Tracheal epithelial cell (primary cell): ENCODE results near the gene SMIM13. TPM values are rescaled to one million over a fixed set of nuclear protein-coding genes. Genes with fewer than 3 reads are reported as not detected.

Experiments
- total RNA-seq: library from RNA; depleted of rRNA; stranded (reverse); fragments of >200 nt; gene quantifications from 2 replicates; pipeline ENCODE4 v1.2.1, GENCODE V29; 2014

The SMIM13 gene
- total RNA-seq = 14.5 and 15.1 TPM in 2 replicates

DNA sequence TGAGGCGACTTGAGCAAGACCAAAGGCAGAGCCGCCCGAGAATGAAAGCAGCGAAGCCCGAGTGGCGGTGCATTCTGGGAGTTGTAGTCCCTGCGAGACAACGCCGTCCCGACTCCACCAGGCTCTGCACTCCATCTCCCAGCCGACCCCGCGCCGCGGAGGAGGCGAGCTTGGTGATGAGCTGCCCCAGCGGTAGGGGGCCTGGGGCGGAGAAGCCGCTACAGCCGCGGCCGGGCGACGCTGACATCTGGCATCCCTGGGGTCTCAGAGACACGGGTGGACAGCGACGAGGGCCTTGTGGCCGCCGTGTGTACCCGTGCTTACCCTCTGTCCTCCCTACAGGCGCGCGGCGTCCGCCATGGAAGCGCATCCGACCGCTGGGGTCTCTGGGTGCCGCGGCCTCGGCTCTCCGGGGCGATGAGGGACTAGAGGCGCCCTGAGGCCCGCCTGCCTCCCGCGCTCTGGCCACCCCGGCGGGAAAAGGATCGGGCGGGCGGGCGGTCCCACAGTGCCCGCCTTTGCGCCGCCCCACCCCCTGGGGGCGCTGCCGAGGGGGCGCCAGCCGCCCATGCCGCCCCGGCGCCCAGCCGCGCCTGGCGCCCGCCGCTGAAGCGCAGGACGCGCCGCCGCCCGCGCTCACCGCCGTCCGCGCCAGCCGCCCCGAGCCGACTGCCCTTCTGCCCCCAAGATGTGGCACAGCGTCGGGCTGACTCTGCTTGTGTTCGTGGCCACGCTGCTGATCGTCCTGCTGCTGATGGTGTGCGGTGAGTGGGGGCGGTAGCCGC lies at the start of gene SMIM13:
TSS of gene SMIM13 (plus strand) at position 209 of the 785 bp plus-strand sequence. CDS start at position 689, 480 bp downstream.

DNA sequence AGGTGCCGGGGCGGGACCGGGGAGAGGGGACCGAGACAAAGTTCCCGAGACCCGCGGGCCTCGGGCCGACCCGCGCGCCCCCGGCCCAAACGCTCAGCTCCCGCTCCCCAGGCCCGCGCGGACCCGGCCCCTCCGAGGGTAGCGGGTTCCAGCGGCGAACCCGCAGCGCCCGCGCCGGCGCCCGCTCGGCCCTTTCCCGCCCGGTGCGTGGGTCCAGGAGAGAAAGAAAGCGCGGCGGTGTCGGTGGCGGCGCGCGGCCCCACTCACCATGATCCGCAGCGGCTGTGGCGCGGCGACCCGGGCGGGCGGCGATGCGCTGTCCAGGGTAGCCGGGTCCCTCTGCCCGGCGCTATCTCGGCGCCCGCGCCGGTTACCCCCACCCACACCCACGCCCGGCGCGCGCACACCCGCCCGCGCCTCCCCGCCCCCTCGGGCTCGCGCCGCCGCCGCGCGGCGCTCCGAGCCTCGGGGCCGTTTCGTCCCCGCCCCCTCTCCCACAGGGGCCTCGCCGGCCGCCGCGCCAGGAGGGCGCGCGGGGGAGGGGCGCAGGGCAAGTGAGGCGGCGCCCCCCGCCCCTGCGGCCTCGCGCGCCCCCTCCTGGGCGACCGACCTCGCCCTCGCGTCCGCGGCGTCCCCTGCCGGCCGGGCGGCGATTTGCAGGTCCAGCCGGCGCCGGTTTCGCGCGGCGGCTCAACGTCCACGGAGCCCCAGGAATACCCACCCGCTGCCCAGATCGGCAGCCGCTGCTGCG lies 49.5 kb upstream of the SMIM13 start, which contains the start of gene ELOVL2:
TSS of gene ELOVL2 (minus strand) at position 345 of the 751 bp plus-strand sequence. CDS start at position 270, 75 bp downstream.

DNA sequence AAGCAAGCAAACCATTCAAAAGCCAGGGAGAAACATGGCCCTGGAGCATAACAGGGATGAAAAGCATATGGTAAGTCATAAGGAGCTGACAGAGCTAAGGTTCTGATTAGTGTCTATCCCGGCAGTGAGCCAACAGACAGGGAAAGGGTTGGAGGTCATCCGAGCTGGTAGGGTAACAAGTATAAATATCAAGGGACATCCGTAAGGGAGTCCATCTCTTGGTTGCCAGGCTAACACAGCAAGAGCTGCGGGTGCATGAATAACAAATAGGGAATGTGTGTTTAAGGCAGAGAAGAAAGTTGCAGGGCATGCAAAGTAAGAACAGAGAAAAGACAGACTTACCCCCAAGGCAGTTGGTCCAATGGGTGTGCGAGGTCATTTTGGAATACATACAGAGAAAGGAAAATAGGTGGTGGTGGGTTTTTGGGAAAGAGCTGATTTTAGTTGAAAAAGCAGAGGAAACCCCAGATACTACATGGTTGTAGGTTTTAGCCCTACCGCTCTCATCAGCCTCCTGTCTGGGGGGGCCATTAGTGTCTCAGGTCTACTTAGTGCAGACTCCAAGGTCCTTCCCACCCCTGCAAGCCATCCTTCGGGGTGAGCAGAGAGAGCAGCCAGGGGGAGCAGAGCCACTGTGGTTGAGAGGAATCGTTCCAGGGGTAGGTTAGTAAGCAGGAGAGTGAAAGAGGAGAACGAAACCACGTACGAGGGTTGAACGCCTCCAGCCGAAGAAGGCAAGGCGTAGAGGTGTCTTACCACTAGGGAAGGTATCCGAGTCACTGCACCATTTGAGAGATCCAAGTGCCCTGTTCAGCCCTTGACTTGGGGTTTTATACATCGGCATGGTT lies 17.5 kb downstream of the SMIM13 start, which contains the start of gene ERVFRD-1:
TSS of gene ERVFRD-1 (minus strand) at position 805 of the 848 bp plus-strand sequence. CDS start 6,415 bp downstream, outside the sequence.

Other genes with a start within 250 kb of the SMIM13 start
- gene GCM2, start 211.8 kb upstream of the SMIM13 start, total RNA-seq = not detected in 2 replicates
- 0.48 and 0.64 TPM in 2 replicates for gene SYCP2L, start 206.8 kb upstream of the SMIM13 start, total RNA-seq
- gene ELOVL2, start 49.5 kb upstream of the SMIM13 start, total RNA-seq = under 0.01 TPM in 1 of 2 replicates, not detected in the other
- gene ERVFRD-1, start 17.9 kb downstream of the SMIM13 start, total RNA-seq = not detected in 2 replicates
- gene NEDD9, start 138.8 kb downstream of the SMIM13 start, total RNA-seq = 1.9 and 34.2 TPM in 2 replicates